OCI-LY7 (cell line): ENCODE measurements around the gene MOGAT3. TPM values are rescaled to one million over a fixed set of nuclear protein-coding genes. Genes with fewer than 3 reads are reported as not detected.

Source experiments
- BruUV-seq: library from RNA; stranded (reverse); fragments of 400-500 nt; replicated peaks from 2 replicates; lab custom pipeline; 2021; lab: Mats Ljungman, UMichigan
- CTCF ChIA-PET: fragments of 300-600 bp; sonication (Branson Sonifier 250); formaldehyde crosslinking; loops from one replicate; lab custom pipeline; 2022; ENCODE audit warnings: antibody characterized with exemption; ENCODE audit not compliant: unreplicated experiment; lab: Charles Lee
- POLR2A ChIA-PET: fragments of 300-600 bp; sonication (Branson Sonifier 250); formaldehyde crosslinking; loops from one replicate; lab custom pipeline; 2022; ENCODE audit warnings: antibody characterized with exemption; lab: Charles Lee
- DNase-seq: peaks from one replicate; pipeline ENCODE4 v3.0.0-alpha.2; 2015; ENCODE audit warnings: low spot score
- H2AFZ ChIP-seq: fragments of 200-600 bp; sonication (generic), shearing (Covaris generic); 2 replicates; pipeline ENCODE4 v1.6.1; 2014; ENCODE audit warnings: mild to moderate bottlenecking, antibody characterized with exemption, low read length, moderate library complexity
- H3K27ac ChIP-seq: fragments of 200-600 bp; sonication (generic); 2 replicates; pipeline ENCODE4 v1.5.1; 2014; ENCODE audit warnings: mixed run types, low read depth, mild to moderate bottlenecking, moderate library complexity, low read length, inconsistent platforms; ENCODE audit not compliant: poor library complexity, severe bottlenecking
- H3K36me3 ChIP-seq: fragments of 200-600 bp; sonication (generic); 2 replicates; pipeline ENCODE4 v1.6.1; 2014; ENCODE audit warnings: mild to moderate bottlenecking, antibody characterized with exemption, low read length, moderate library complexity, mixed read lengths; ENCODE audit not compliant: insufficient read depth
- H3K4me1 ChIP-seq: fragments of 200-600 bp; sonication (generic); 2 replicates; pipeline ENCODE4 v1.5.1; 2014; ENCODE audit warnings: mild to moderate bottlenecking, low read length; ENCODE audit not compliant: insufficient read depth, poor library complexity, severe bottlenecking
- H3K4me2 ChIP-seq: fragments of 200-600 bp; sonication (generic); 2 replicates; pipeline ENCODE4 v1.6.1; 2014; ENCODE audit warnings: mild to moderate bottlenecking, low read length
- H3K4me3 ChIP-seq: fragments of 200-600 bp; sonication (generic); 2 replicates; pipeline ENCODE4 v1.5.1; 2014; ENCODE audit warnings: mild to moderate bottlenecking, low read depth, low read length; ENCODE audit not compliant: poor library complexity, severe bottlenecking
- H3K79me2 ChIP-seq: fragments of 200-600 bp; sonication (generic); 2 replicates; pipeline ENCODE4 v1.6.1; 2016; ENCODE audit warnings: low read depth, mild to moderate bottlenecking, low read length, moderate library complexity, mixed read lengths; ENCODE audit not compliant: insufficient read depth
- H3K9me2 ChIP-seq: fragments of 200-600 bp; sonication (generic); 2 replicates; pipeline ENCODE4 v1.6.1; 2016; ENCODE audit warnings: mild to moderate bottlenecking, low read length, mixed read lengths; ENCODE audit not compliant: insufficient read depth
- H3K9me3 ChIP-seq: fragments of 200-600 bp; sonication (generic); 2 replicates; pipeline ENCODE4 v1.6.1; 2014; ENCODE audit warnings: mild to moderate bottlenecking, mixed run types, low read length, mixed read lengths
- H4K20me1 ChIP-seq: fragments of 200-600 bp; sonication (generic); 2 replicates; pipeline ENCODE4 v1.6.1; 2014; ENCODE audit warnings: mild to moderate bottlenecking, antibody characterized with exemption, low read length, moderate library complexity, mixed read lengths; ENCODE audit not compliant: insufficient read depth
- EZH2phosphoT487 ChIP-seq: fragments of 200-600 bp; sonication (generic); IDR thresholded peaks from 2 replicates; pipeline ENCODE4 v1.6.1; 2018; ENCODE audit warnings: low read depth, borderline replicate concordance, mild to moderate bottlenecking, mixed run types, antibody characterized with exemption, low read length, moderate library complexity, mixed read lengths
- intact Hi-C: fragments of 100-400 bp; cut with micrococcal nuclease; formaldehyde crosslinking; loops from one replicate; pipeline ENCODE4 v1.10.0; 2022; ENCODE audit not compliant: unreplicated experiment
- total RNA-seq, 2 experiments: library from RNA; depleted of rRNA in 1 of 2; stranded (reverse); fragments of >200 nt in 1 of 2; shearing (Covaris generic) in 1 of 2; gene quantifications; 2 replicates each; pipeline ENCODE4 v1.2.3, GENCODE V29; 2014 to 2022
- TF ChIP-seq, protein P1 (sequence below): fragments of 200-600 bp; sonication (generic); conservative IDR thresholded peaks from 2 replicates; pipeline ENCODE4 v1.5.1; 2014; ENCODE audit warnings: mild to moderate bottlenecking, antibody characterized with exemption, low read length, moderate library complexity, mixed read lengths

Gene MOGAT3
- total RNA-seq, 2 experiments from 2014 or later, result not detected

GRCh38 chr7:101171442-101171837, 29.4 kb downstream of the MOGAT3 start:
- Histone ChIP-seq H4K20me1 (no peaks in the 10 kb centered on the region), H3K4me1 (peaks cover 26% of the 10 kb centered on the region), H3K27ac (no peak overlapping the region), H3K36me3 (no peaks in the 10 kb centered on the region), H2AFZ (no peak overlapping the region), H3K79me2 (no peaks in the 10 kb centered on the region), H3K9me2 (no peaks in the 10 kb centered on the region), H3K4me3 (no peak overlapping the region), H3K9me3 (no peaks in the 10 kb centered on the region), H3K4me2 (no peak overlapping the region)
- ChIA-PET CTCF (no interaction called here), POLR2A (no interaction called here)
- DNase-seq, result no peak
- intact Hi-C loops, result no loop called here
- no TSS peak for BruUV-seq
- TF ChIP-seq, protein P1, sequence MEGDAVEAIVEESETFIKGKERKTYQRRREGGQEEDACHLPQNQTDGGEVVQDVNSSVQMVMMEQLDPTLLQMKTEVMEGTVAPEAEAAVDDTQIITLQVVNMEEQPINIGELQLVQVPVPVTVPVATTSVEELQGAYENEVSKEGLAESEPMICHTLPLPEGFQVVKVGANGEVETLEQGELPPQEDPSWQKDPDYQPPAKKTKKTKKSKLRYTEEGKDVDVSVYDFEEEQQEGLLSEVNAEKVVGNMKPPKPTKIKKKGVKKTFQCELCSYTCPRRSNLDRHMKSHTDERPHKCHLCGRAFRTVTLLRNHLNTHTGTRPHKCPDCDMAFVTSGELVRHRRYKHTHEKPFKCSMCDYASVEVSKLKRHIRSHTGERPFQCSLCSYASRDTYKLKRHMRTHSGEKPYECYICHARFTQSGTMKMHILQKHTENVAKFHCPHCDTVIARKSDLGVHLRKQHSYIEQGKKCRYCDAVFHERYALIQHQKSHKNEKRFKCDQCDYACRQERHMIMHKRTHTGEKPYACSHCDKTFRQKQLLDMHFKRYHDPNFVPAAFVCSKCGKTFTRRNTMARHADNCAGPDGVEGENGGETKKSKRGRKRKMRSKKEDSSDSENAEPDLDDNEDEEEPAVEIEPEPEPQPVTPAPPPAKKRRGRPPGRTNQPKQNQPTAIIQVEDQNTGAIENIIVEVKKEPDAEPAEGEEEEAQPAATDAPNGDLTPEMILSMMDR, result no peak
- no peak for TF ChIP-seq EZH2phosphoT487

DNA sequence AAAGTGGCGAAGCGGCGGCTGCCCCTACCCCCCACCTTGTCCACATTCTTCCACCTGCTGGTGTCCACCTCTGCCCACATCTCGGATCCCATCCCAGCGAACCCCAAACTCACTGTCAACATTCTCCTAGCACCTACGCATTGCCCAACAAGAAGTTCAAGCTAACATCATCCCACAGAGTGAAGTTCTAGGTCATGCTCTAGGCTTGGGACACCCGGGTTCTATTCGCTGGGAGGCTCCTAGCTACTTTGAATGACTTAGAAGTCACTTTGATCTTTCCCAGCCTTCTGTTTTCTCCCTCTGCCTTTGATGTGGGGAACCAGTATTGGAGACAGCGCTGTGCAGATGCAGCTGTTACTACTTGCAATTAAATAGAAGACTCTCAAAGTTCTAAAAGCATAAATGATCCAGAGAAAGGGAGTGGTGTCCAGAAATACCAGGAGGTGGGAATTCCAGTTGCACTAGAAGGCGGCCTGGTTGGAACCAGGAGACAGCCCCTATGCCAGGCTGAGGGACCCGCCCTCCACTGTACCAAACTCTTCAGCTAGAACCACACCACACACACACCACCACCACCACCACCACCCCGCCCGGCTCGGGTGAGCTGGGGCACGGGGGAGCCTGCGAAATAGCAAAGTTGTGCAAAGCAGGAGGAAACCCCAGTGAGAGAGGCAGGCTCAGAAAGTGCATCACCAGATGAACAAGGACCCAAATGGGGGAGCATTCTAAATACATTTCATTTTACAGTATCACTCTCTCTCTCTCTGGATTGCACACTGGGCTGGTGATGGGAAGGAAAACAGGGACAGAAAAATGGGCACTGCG, 30.0 kb downstream of the MOGAT3 start:
- no peak for TF ChIP-seq EZH2phosphoT487
- TF ChIP-seq, protein P1, result no peak
- Histone ChIP-seq H4K20me1 (no peaks in the 10 kb centered on the region), H2AFZ (no peak overlapping the region), H3K4me1 (peaks cover 26% of the 10 kb centered on the region), H3K27ac (no peak overlapping the region), H3K79me2 (no peaks in the 10 kb centered on the region), H3K4me2 (no peak overlapping the region), H3K9me2 (no peaks in the 10 kb centered on the region), H3K9me3 (no peaks in the 10 kb centered on the region), H3K36me3 (no peaks in the 10 kb centered on the region), H3K4me3 (no peak overlapping the region)
- CTCF ChIA-PET, result no interaction called here
- POLR2A ChIA-PET, result interaction anchor here (0.5 to 0.6 kb wide), 2 partner anchors 12 to 338 kb away, joined by 4 to 6 read pairs; no protein-coding TSS in a partner anchor
- intact Hi-C loops, result no loop called here
- no TSS peak for BruUV-seq
- no peak for DNase-seq
